ENCODE data around the gene TRIM66.
A peak's percentile ranks its signal among the peaks of the same experiment; 100 is the strongest.

TRIM66 gene

DNA sequence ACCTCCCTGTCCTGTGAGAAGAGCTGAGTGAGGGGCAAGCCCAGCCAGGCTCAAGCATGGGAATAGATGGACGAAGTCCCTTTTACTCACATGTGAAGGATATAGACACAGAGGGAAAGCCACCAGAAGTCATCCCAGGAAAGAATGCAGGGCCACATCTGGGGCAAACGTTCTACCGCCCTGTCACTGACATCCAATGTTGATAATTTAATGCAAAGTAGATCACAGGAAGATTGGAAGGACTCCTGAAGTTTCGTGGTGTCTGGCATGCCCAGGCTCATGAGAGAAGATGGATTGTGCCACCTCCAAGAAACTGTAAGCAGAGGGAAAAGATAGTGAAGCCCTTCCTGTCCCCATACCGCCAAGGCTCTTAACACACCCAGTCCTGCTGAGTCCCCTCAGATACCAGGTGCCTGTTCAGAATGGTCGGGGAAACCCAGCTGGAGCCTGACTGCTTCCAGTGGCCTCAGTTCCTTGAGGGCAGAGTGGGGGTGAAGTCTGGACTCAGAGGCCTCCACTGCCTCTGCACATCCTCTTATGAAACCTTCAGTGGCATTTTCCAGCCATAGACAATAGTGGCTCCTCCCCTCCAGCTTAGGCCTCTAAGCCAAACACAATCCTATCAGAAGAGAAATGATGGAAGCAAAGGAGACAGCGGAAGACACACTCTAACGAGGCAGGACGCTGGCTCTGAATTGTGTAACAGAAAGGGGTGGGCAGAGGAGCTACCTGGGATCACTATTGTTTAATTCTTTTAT, 80.9 kb downstream of the TRIM66 start:
- Histone ChIP-seq H3K27ac (replicated peaks) (no peak overlapping the region), H3K4me3 (replicated peaks; ENCODE audit: insufficient read depth, low read length) (no peak overlapping the region), H3K27me3 (ENCODE audit: insufficient read depth, poor library complexity, severe bottlenecking) (no peaks in the 10 kb centered on the region)
- TF ChIP-seq REST (IDR thresholded peaks at IDR 0.05; ENCODE audit: insufficient replicate concordance, low read depth) = no peak
- no peak for DNase-seq (ENCODE audit: low read depth in 1 of 2, low spot score in 1 of 2)

- Histone ChIP-seq H3K27ac (replicated peaks) (no peak overlapping the region), H3K27me3 (ENCODE audit: insufficient read depth, poor library complexity, severe bottlenecking) (no peaks in the 10 kb centered on the region), H3K4me3 (replicated peaks; ENCODE audit: insufficient read depth, low read length) (no peak overlapping the region)
- DNase-seq (ENCODE audit: low read depth in 1 of 2, low spot score in 1 of 2) = no peak
- TF ChIP-seq SPI1 (IDR thresholded peaks at IDR 0.05; ENCODE audit: borderline replicate concordance, low read depth) (no peak; the same call in 1 of the 2 replicates), CTCF (IDR thresholded peaks at IDR 0.05; ENCODE audit: insufficient read depth, low read length) (no peak), POLR2AphosphoS5 (IDR thresholded peaks at IDR 0.05; ENCODE audit: low read depth) (no peak), REST (IDR thresholded peaks at IDR 0.05; ENCODE audit: insufficient replicate concordance, low read depth) (no peak), GABPA (IDR thresholded peaks at IDR 0.05; ENCODE audit: low read depth) (no peak)
Measured at GRCh38 chr11:8598506-8598905, 84.0 kb downstream of the TRIM66 start.

DNA sequence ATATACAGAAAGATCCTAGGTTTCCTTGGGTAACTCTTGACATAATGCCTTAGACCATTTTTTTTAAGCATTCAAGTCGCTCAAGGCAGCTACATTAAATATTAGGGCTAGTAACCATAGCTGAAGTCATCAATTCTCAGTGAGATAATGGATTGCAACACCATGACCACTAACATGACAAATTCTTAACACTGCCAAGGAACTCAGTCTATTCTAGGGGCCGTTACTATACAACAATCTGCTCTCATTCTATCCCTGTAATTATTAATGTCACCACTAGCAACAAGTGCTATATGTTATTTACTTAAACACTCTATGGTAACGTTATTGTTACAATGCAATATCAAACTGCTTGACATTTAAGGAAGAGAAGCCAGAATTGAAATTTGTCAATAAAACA, 85.3 kb downstream of the TRIM66 start:
- peak; percentile 21 to 72 for DNase-seq (ENCODE audit: low read depth in 1 of 2, low spot score in 1 of 2)
- Histone ChIP-seq H3K27ac (replicated peaks) (0 out of 2 replicates have a peak overlapping the region, but pooled peaks have one; percentile 14), H3K27me3 (ENCODE audit: insufficient read depth, poor library complexity, severe bottlenecking) (no peaks in the 10 kb centered on the region), H3K4me3 (replicated peaks; ENCODE audit: insufficient read depth, low read length) (no peak overlapping the region)
- TF ChIP-seq SPI1 (IDR thresholded peaks at IDR 0.05; ENCODE audit: borderline replicate concordance, low read depth) (no peak), CTCF (IDR thresholded peaks at IDR 0.05; ENCODE audit: insufficient read depth, low read length) (no peak), REST (IDR thresholded peaks at IDR 0.05; ENCODE audit: insufficient replicate concordance, low read depth) (no peak), GABPA (IDR thresholded peaks at IDR 0.05; ENCODE audit: low read depth) (no peak), POLR2AphosphoS5 (IDR thresholded peaks at IDR 0.05; ENCODE audit: low read depth) (no peak)

All from HL-60 (cell line).